IMR-90 (cell line): ENCODE results near the gene SH3RF3. TPM values are rescaled to one million over a fixed set of nuclear protein-coding genes. Genes with fewer than 3 reads are reported as not detected.

Source experiments
- ATAC-seq: fragments of 200-7000 bp; cut with Tn5 transposase; 2 replicates; pipeline ENCODE4 v1.9.1; 2020; ENCODE audit warnings: low read depth, mild to moderate bottlenecking, moderate library complexity
- BruUV-seq: library from RNA; stranded (reverse); fragments of 400-500 nt; replicated peaks from 2 replicates; lab custom pipeline; 2021; lab: Mats Ljungman, UMichigan
- CTCF ChIA-PET: fragments of 300-600 bp; formaldehyde crosslinking; extraction: SDS; loops from one replicate; lab custom pipeline; 2021; ENCODE audit warnings: antibody characterized with exemption; lab: Yijun Ruan, JAX
- POLR2A ChIA-PET: fragments of 300-600 bp; sonication (Branson Sonifier 250); formaldehyde crosslinking; loops from one replicate; lab custom pipeline; 2022; ENCODE audit warnings: antibody characterized with exemption; ENCODE audit not compliant: unreplicated experiment; lab: Charles Lee
- DNase-seq: peaks from one replicate; pipeline ENCODE4 v3.0.0; 2013
- H2AFZ ChIP-seq: replicated peaks from 2 replicates; pipeline ENCODE3; 2013; ENCODE audit warnings: low read length, mild to moderate bottlenecking; ENCODE audit not compliant: poor library complexity
- H2AK5ac ChIP-seq: 2 replicates; pipeline ENCODE4 v1.6.1; 2013; ENCODE audit warnings: low read depth, low read length, inconsistent platforms
- H2AK9ac ChIP-seq: replicated peaks from 2 replicates; pipeline ENCODE3; 2013; ENCODE audit warnings: mild to moderate bottlenecking, low read depth, low read length, moderate library complexity; ENCODE audit not compliant: poor library complexity
- H2BK120ac ChIP-seq: 2 replicates; pipeline ENCODE4 v1.6.1; 2013; ENCODE audit warnings: low read depth, low read length, inconsistent platforms
- H2BK15ac ChIP-seq: 3 replicates; pipeline ENCODE4 v1.6.1; 2013; ENCODE audit warnings: low read depth, low read length, inconsistent platforms
- H2BK20ac ChIP-seq: 2 replicates; pipeline ENCODE4 v1.6.1; 2013; ENCODE audit warnings: low read depth, mild to moderate bottlenecking, inconsistent platforms, low read length, moderate library complexity
- H2BK5ac ChIP-seq: 2 replicates; pipeline ENCODE4 v1.6.1; 2013; ENCODE audit warnings: mild to moderate bottlenecking, low read depth, low read length, inconsistent platforms; ENCODE audit not compliant: poor library complexity, severe bottlenecking
- H3K14ac ChIP-seq: replicated peaks from 2 replicates; pipeline ENCODE4 v1.6.1; 2013; ENCODE audit warnings: low read depth, low read length, inconsistent platforms
- H3K18ac ChIP-seq: 2 replicates; pipeline ENCODE4 v1.6.1; 2013; ENCODE audit warnings: low read depth, low read length, control low read depth
- H3K23ac ChIP-seq: 2 replicates; pipeline ENCODE4 v1.6.1; 2013; ENCODE audit warnings: low read depth, low read length, inconsistent platforms
- H3K27ac ChIP-seq: 2 replicates; pipeline ENCODE4 v1.5.1; 2013; ENCODE audit warnings: mild to moderate bottlenecking, control low read depth, low read length; ENCODE audit not compliant: insufficient read depth
- H3K27me3 ChIP-seq: 2 replicates; pipeline ENCODE4 v1.6.1; 2013; ENCODE audit warnings: low read length; ENCODE audit not compliant: control insufficient read depth, insufficient read depth
- H3K36me3 ChIP-seq: 2 replicates; pipeline ENCODE4 v1.6.1; 2013; ENCODE audit warnings: low read length, mixed read lengths; ENCODE audit not compliant: control insufficient read depth, insufficient read depth
- H3K4ac ChIP-seq: 2 replicates; pipeline ENCODE4 v1.6.1; 2013; ENCODE audit warnings: low read depth, low read length, inconsistent platforms
- H3K4me1 ChIP-seq: 2 replicates; pipeline ENCODE4 v1.6.1; 2013; ENCODE audit warnings: low read length, mixed read lengths; ENCODE audit not compliant: control insufficient read depth, insufficient read depth
- H3K4me2 ChIP-seq: 2 replicates; pipeline ENCODE4 v1.6.1; 2013; ENCODE audit warnings: low read depth, mild to moderate bottlenecking, control low read depth, low read length, moderate library complexity
- H3K4me3 ChIP-seq: 2 replicates; pipeline ENCODE4 v1.5.1; 2013; ENCODE audit warnings: low read depth, mild to moderate bottlenecking, control low read depth, low read length, moderate library complexity; ENCODE audit not compliant: insufficient read depth
- H3K56ac ChIP-seq: 2 replicates; pipeline ENCODE4 v1.6.1; 2013; ENCODE audit warnings: low read length, inconsistent platforms; ENCODE audit not compliant: insufficient read depth; ENCODE audit errors: extremely low read depth
- H3K79me1 ChIP-seq, 2 experiments: 2 replicates each; pipeline ENCODE4 v1.6.1; 2013; ENCODE audit warnings: low read length in 2 of 2, inconsistent platforms in 1 of 2, low read depth in 1 of 2
- H3K9ac ChIP-seq: 2 replicates; pipeline ENCODE4 v1.6.1; 2013; ENCODE audit warnings: low read depth, low read length, control low read depth
- H3K9me1 ChIP-seq: 2 replicates; pipeline ENCODE4 v1.6.1; 2013; ENCODE audit warnings: low read length, inconsistent platforms; ENCODE audit not compliant: insufficient read depth
- H3K9me3 ChIP-seq: 2 replicates; pipeline ENCODE4 v1.6.1; 2013; ENCODE audit warnings: low read length; ENCODE audit not compliant: control insufficient read depth, insufficient read depth
- H4K20me1 ChIP-seq: 2 replicates; pipeline ENCODE4 v1.6.1; 2013; ENCODE audit warnings: low read length, inconsistent platforms; ENCODE audit not compliant: insufficient read depth
- H4K5ac ChIP-seq: 2 replicates; pipeline ENCODE4 v1.6.1; 2013; ENCODE audit warnings: mild to moderate bottlenecking, low read depth, low read length, control low read depth
- H4K8ac ChIP-seq, 2 experiments: 2 replicates each; pipeline ENCODE4 v1.6.1; 2013; ENCODE audit warnings: low read depth in 2 of 2, low read length in 2 of 2, control low read depth in 1 of 2, inconsistent platforms in 1 of 2
- H4K91ac ChIP-seq: 2 replicates; pipeline ENCODE4 v1.6.1; 2013; ENCODE audit warnings: low read depth, low read length, inconsistent platforms; ENCODE audit not compliant: insufficient read depth
- BHLHE40 ChIP-seq: fragments of 150-350 bp; IDR thresholded peaks from 2 replicates; pipeline ENCODE4 v1.6.1; 2016; ENCODE audit warnings: mild to moderate bottlenecking, low read depth, low read length
- CEBPB ChIP-seq: IDR thresholded peaks from 2 replicates; pipeline ENCODE4 v1.6.1; 2012; ENCODE audit warnings: low read depth, low read length, improper control_type of control experiment
- CHD1 ChIP-seq: IDR thresholded peaks from 2 replicates; pipeline ENCODE4 v1.6.1; 2012; ENCODE audit warnings: low read depth, low read length, improper control_type of control experiment
- FOS ChIP-seq: fragments of 150-350 bp; IDR thresholded peaks from 2 replicates; pipeline ENCODE4 v1.6.1; 2016; ENCODE audit warnings: low read depth, low read length
- MAFK ChIP-seq: IDR thresholded peaks from 2 replicates; pipeline ENCODE4 v1.6.1; 2012; ENCODE audit warnings: low read depth, low read length, improper control_type of control experiment
- MAZ ChIP-seq: IDR thresholded peaks from 2 replicates; pipeline ENCODE4 v1.6.1; 2012; ENCODE audit warnings: low read depth, mild to moderate bottlenecking, low read length, improper control_type of control experiment, moderate library complexity, borderline replicate concordance
- MXI1 ChIP-seq: IDR thresholded peaks from 2 replicates; pipeline ENCODE4 v1.6.1; 2012; ENCODE audit warnings: low read depth, mild to moderate bottlenecking, low read length, moderate library complexity, borderline replicate concordance
- NFE2L2 ChIP-seq: fragments of 150-350 bp; IDR thresholded peaks from 2 replicates; pipeline ENCODE4 v1.6.1; 2016; ENCODE audit warnings: low read depth, mild to moderate bottlenecking, low read length
- RAD21 ChIP-seq: IDR thresholded peaks from 2 replicates; pipeline ENCODE4 v1.6.1; 2012; ENCODE audit warnings: low read length, improper control_type of control experiment
- RCOR1 ChIP-seq: IDR thresholded peaks from 2 replicates; pipeline ENCODE4 v1.6.1; 2012; ENCODE audit warnings: mild to moderate bottlenecking, low read length, improper control_type of control experiment; ENCODE audit not compliant: insufficient replicate concordance
- RFX5 ChIP-seq: IDR thresholded peaks from 2 replicates; pipeline ENCODE4 v1.8.0; 2012; ENCODE audit warnings: low read depth, mild to moderate bottlenecking, low read length, moderate library complexity
- WGBS, 2 experiments: methylation state at CpG; one replicate each; pipeline versions ENCODE4 v1.1.5 to v1.1.7; 2013; ENCODE audit warnings: missing lambda C conversion rate in 2 of 2; ENCODE audit not compliant: insufficient read length in 1 of 2; ENCODE audit errors: extremely low coverage in 2 of 2; 5-methylcytosine and 5-hydroxymethylcytosine counted together
- dilution Hi-C: fragments of 300-500 bp; cut with HindIII; formaldehyde crosslinking; loops from one replicate; pipeline ENCODE4 v1.14.3; 2018; ENCODE audit warnings: low sequenced_read_pairs; ENCODE audit not compliant: unreplicated experiment
- in situ Hi-C: fragments of 300-500 bp; cut with MboI; formaldehyde crosslinking; loops from 3 replicates; pipeline ENCODE4 v1.14.3; 2019; ENCODE audit warnings: low sequenced_read_pairs, inconsistent platforms, mixed read lengths
- intact Hi-C: fragments of 100-400 bp; cut with micrococcal nuclease; formaldehyde crosslinking; loops from 2 replicates; pipeline ENCODE4 v1.10.0; 2022
- polyA plus RNA-seq, 3 experiments: library from polyadenylated mRNA; depleted of rRNA; stranded (reverse); fragments of >200 nt; gene quantifications; 2 replicates each; pipeline ENCODE4 v1.2.3, GENCODE V29; 2012; ENCODE audit warnings: low replicate concordance in 1 of 3
- total RNA-seq: library from RNA; depleted of rRNA; stranded (reverse); fragments of >200 nt; gene quantifications from 2 replicates; pipeline ENCODE4 v1.2.3, GENCODE V29; 2012
- TF ChIP-seq, protein P1 (sequence below): fragments of 150-350 bp; IDR thresholded peaks from 2 replicates; pipeline ENCODE4 v1.6.1; 2016; ENCODE audit warnings: low read depth, mild to moderate bottlenecking, low read length, moderate library complexity, borderline replicate concordance
- TF ChIP-seq, protein P2 (sequence below): conservative IDR thresholded peaks from 2 replicates; pipeline ENCODE4 v1.5.1; 2012; ENCODE audit warnings: mild to moderate bottlenecking, low read depth, low read length, improper control_type of control experiment
- TF ChIP-seq, protein P3 (sequence below): fragments of 150-350 bp; IDR thresholded peaks from 2 replicates; pipeline ENCODE4 v1.6.1; 2017; ENCODE audit warnings: mild to moderate bottlenecking, antibody characterized with exemption, low read length, low read depth

The SH3RF3 gene
- total and polyA plus RNA-seq, 2 of the 4 experiments (the other 2 are of a cell fraction) = 3.4 to 5.3 TPM

DNA sequence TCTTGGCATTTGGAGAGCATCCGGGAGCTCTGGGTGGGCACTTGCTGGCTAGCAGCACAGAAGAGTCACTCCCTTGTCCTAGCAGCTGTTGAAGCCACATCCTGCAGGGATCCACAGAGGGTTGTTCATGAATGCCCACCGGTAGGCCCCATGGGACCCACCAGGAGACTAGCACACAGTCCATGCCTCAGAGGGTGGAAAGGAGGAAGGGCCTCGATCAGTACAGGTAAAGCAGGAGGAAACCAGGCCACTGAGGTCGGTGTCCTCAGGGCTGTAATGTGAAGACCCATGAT is 279.0 kb downstream of the SH3RF3 start:
- Histone ChIP-seq H3K4me3 (no peak overlapping the region), H4K20me1 (peaks cover 34% of the 10 kb centered on the region), H3K4ac (no peak overlapping the region), H3K9ac (no peak overlapping the region), H4K91ac (no peak overlapping the region), H3K4me2 (no peak overlapping the region), H3K36me3 (peaks cover 5% of the 10 kb centered on the region; the same call in 1 of the 2 replicates), H2BK120ac (no peak overlapping the region), H2BK5ac (no peak overlapping the region), H4K5ac (no peak overlapping the region), H2BK15ac (no peak overlapping the region), H3K27me3 (no peaks in the 10 kb centered on the region), H2AFZ (no peak overlapping the region), H3K56ac (no peak overlapping the region), H3K4me1 (peaks cover 6% of the 10 kb centered on the region), H3K18ac (no peak overlapping the region), H3K14ac (no peak overlapping the region), H2AK5ac (no peak overlapping the region), H3K9me3 (no peaks in the 10 kb centered on the region), H2AK9ac (no peak overlapping the region), H3K9me1 (peaks cover 31% of the 10 kb centered on the region; the same call in 1 of the 2 replicates), H3K79me1 (peaks cover 21 to 57% of the 10 kb centered on the region in 2 experiments), H3K23ac (no peak overlapping the region), H4K8ac (no peak overlapping the region), H3K27ac (no peak overlapping the region), H2BK20ac (no peak overlapping the region)
- ATAC-seq (no peak), DNase-seq (no peak)
- no TSS peak for BruUV-seq
- CTCF ChIA-PET = interaction anchor here (0.7 kb wide), 1 partner anchor 12 kb away, joined by 3 read pairs; no protein-coding TSS in a partner anchor
- in situ Hi-C loops (no loop called here), dilution Hi-C loops (no loop called here), intact Hi-C loops (no loop called here)
- TF ChIP-seq, protein P1, sequence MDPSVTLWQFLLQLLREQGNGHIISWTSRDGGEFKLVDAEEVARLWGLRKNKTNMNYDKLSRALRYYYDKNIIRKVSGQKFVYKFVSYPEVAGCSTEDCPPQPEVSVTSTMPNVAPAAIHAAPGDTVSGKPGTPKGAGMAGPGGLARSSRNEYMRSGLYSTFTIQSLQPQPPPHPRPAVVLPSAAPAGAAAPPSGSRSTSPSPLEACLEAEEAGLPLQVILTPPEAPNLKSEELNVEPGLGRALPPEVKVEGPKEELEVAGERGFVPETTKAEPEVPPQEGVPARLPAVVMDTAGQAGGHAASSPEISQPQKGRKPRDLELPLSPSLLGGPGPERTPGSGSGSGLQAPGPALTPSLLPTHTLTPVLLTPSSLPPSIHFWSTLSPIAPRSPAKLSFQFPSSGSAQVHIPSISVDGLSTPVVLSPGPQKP = no peak
- TF ChIP-seq RCOR1 (no peak), MAFK (no peak), CHD1 (no peak), NFE2L2 (no peak), RAD21 (no peak), CEBPB (no peak), RFX5 (no peak), MAZ (no peak), BHLHE40 (no peak), MXI1 (no peak), FOS (no peak)
- TF ChIP-seq, protein P2, sequence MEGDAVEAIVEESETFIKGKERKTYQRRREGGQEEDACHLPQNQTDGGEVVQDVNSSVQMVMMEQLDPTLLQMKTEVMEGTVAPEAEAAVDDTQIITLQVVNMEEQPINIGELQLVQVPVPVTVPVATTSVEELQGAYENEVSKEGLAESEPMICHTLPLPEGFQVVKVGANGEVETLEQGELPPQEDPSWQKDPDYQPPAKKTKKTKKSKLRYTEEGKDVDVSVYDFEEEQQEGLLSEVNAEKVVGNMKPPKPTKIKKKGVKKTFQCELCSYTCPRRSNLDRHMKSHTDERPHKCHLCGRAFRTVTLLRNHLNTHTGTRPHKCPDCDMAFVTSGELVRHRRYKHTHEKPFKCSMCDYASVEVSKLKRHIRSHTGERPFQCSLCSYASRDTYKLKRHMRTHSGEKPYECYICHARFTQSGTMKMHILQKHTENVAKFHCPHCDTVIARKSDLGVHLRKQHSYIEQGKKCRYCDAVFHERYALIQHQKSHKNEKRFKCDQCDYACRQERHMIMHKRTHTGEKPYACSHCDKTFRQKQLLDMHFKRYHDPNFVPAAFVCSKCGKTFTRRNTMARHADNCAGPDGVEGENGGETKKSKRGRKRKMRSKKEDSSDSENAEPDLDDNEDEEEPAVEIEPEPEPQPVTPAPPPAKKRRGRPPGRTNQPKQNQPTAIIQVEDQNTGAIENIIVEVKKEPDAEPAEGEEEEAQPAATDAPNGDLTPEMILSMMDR = no peak
- TF ChIP-seq, protein P3, sequence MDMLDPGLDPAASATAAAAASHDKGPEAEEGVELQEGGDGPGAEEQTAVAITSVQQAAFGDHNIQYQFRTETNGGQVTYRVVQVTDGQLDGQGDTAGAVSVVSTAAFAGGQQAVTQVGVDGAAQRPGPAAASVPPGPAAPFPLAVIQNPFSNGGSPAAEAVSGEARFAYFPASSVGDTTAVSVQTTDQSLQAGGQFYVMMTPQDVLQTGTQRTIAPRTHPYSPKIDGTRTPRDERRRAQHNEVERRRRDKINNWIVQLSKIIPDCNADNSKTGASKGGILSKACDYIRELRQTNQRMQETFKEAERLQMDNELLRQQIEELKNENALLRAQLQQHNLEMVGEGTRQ = no peak
- POLR2A ChIA-PET = no interaction called here
- WGBS, 2 experiments = 100% methylated on average over 1 of the region's 4 CpGs; no CpG with 5 or more reads in 1 of the 2 experiments
